WTC11 (cell line): Measurements from ENCODE around the gene NPY2R. TPM values are rescaled to one million over a fixed set of nuclear protein-coding genes. Genes with fewer than 3 reads are reported as not detected.

Experiments
- ATAC-seq: fragments of 200-7000 bp; cut with Tn5 transposase; 2 replicates; pipeline ENCODE4 v1.10.0; 2021; ENCODE audit warnings: mild to moderate bottlenecking, moderate library complexity
- Bru-seq: library from RNA; stranded (reverse); fragments of 400-500 nt; gene quantifications from one replicate; lab custom pipeline; 2021; lab: Mats Ljungman, UMichigan
- CTCF ChIA-PET: fragments of 300-600 bp; sonication (Branson Sonifier 250); formaldehyde crosslinking; loops from one replicate; lab custom pipeline; 2021; ENCODE audit warnings: antibody characterized with exemption; lab: Charles Lee
- POLR2A ChIA-PET: fragments of 350-600 bp; sonication (Branson Sonifier 250); formaldehyde crosslinking; loops from one replicate; lab custom pipeline; 2021; ENCODE audit warnings: antibody characterized with exemption; lab: Charles Lee
- DNase-seq: peaks from one replicate; pipeline ENCODE4 v3.0.0; 2021; ENCODE audit warnings: low spot score
- H3K27ac Mint-ChIP-seq: 2 replicates; pipeline ENCODE4 v1.8.0; 2021; ENCODE audit warnings: mixed read lengths
- H3K27me3 Mint-ChIP-seq: 2 replicates; pipeline ENCODE4 v1.8.0; 2021; ENCODE audit warnings: low read depth, mild to moderate bottlenecking, moderate library complexity, mixed read lengths
- H3K36me3 Mint-ChIP-seq: 2 replicates; pipeline ENCODE4 v1.8.0; 2021; ENCODE audit warnings: mixed read lengths
- H3K4me1 Mint-ChIP-seq: 2 replicates; pipeline ENCODE4 v1.8.0; 2022; ENCODE audit warnings: mixed read lengths
- H3K4me3 Mint-ChIP-seq: 2 replicates; pipeline ENCODE4 v1.8.0; 2021; ENCODE audit warnings: mild to moderate bottlenecking, moderate library complexity, mixed read lengths
- H3K9me3 Mint-ChIP-seq: 2 replicates; pipeline ENCODE4 v1.8.0; 2021; ENCODE audit warnings: mixed read lengths
- ATF2 ChIP-seq: sonication (generic); formaldehyde crosslinking; IDR thresholded peaks from 2 replicates; pipeline ENCODE4 v1.8.1; 2022; ENCODE audit warnings: low read depth, missing genetic modification reagents, borderline replicate concordance
- CBFB ChIP-seq: sonication (generic); formaldehyde crosslinking; IDR thresholded peaks from 2 replicates; pipeline ENCODE4 v1.8.1; 2022; ENCODE audit warnings: mild to moderate bottlenecking, low read depth, missing genetic modification reagents
- GTF2I ChIP-seq: fragments of 250-450 bp; sonication (Bioruptor Pico); conservative IDR thresholded peaks from 2 replicates; pipeline ENCODE4 v1.4.0; 2021; ENCODE audit warnings: mild to moderate bottlenecking
- HMGXB4 ChIP-seq: sonication (generic); formaldehyde crosslinking; IDR thresholded peaks from 2 replicates; pipeline ENCODE4 v1.8.1; 2023; ENCODE audit warnings: mild to moderate bottlenecking, moderate library complexity, missing genetic modification reagents
- KAT7 ChIP-seq: sonication (generic); formaldehyde crosslinking; IDR thresholded peaks from 2 replicates; pipeline ENCODE4 v1.8.1; 2023; ENCODE audit warnings: missing genetic modification reagents, mild to moderate bottlenecking, borderline replicate concordance
- MYBL2 ChIP-seq: sonication (generic); formaldehyde crosslinking; IDR thresholded peaks from 2 replicates; pipeline ENCODE4 v1.8.1; 2023; ENCODE audit warnings: mild to moderate bottlenecking, moderate library complexity, missing genetic modification reagents
- SMAD3 ChIP-seq: sonication (generic); formaldehyde crosslinking; IDR thresholded peaks from 2 replicates; pipeline ENCODE4 v1.8.0; 2022; ENCODE audit warnings: missing genetic modification reagents, mild to moderate bottlenecking, borderline replicate concordance
- ZNF121 ChIP-seq: sonication (generic); formaldehyde crosslinking; IDR thresholded peaks from 2 replicates; pipeline ENCODE4 v1.8.0; 2023; ENCODE audit warnings: missing genetic modification reagents
- ZNF232 ChIP-seq: sonication (generic); formaldehyde crosslinking; IDR thresholded peaks from 2 replicates; pipeline ENCODE4 v1.8.0; 2022; ENCODE audit warnings: mild to moderate bottlenecking, missing genetic modification reagents
- ZNF263 ChIP-seq: sonication (generic); formaldehyde crosslinking; IDR thresholded peaks from 2 replicates; pipeline ENCODE4 v1.8.1; 2022; ENCODE audit warnings: low read depth, mild to moderate bottlenecking, moderate library complexity, missing genetic modification reagents
- ZNF423 ChIP-seq: fragments of 250-450 bp; sonication (Bioruptor Pico); IDR thresholded peaks from 2 replicates; pipeline ENCODE4 v2.1.2; 2022; ENCODE audit warnings: mild to moderate bottlenecking, moderate library complexity
- ZNF425 ChIP-seq: fragments of 250-450 bp; sonication (Bioruptor Pico); conservative IDR thresholded peaks from 2 replicates; pipeline ENCODE4 v1.9.0; 2021; ENCODE audit warnings: mild to moderate bottlenecking
- long read RNA-seq, 3 experiments: library from RNA in 1 of 3; library from capped mRNA in 1 of 3; library from polyadenylated mRNA in 1 of 3; unstranded in 2 of 3; stranded (forward) in 1 of 3; transcript quantifications; one replicate each; pipeline ENCODE4 v2.0.0, GENCODE V29; 2021
- total RNA-seq: library from RNA; stranded (reverse); gene quantifications from 3 replicates; pipeline ENCODE4 v1.2.3, GENCODE V29; 2021
- TF ChIP-seq, protein P1 (sequence below): fragments of 200-600 bp; IDR thresholded peaks from 2 replicates; pipeline ENCODE4 v1.8.0; 2022; ENCODE audit warnings: antibody characterized with exemption
- TF ChIP-seq, protein P2 (sequence below): sonication (generic); formaldehyde crosslinking; IDR thresholded peaks from 2 replicates; pipeline ENCODE4 v1.8.0; 2023; ENCODE audit warnings: mild to moderate bottlenecking, missing genetic modification reagents
- TF ChIP-seq, protein P3 (sequence below): sonication (generic); formaldehyde crosslinking; IDR thresholded peaks from 2 replicates; pipeline ENCODE4 v1.8.0; 2022; ENCODE audit warnings: mild to moderate bottlenecking, missing genetic modification reagents

Gene NPY2R, protein sequence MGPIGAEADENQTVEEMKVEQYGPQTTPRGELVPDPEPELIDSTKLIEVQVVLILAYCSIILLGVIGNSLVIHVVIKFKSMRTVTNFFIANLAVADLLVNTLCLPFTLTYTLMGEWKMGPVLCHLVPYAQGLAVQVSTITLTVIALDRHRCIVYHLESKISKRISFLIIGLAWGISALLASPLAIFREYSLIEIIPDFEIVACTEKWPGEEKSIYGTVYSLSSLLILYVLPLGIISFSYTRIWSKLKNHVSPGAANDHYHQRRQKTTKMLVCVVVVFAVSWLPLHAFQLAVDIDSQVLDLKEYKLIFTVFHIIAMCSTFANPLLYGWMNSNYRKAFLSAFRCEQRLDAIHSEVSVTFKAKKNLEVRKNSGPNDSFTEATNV
- 0.34 to 0.48 TPM (median 0.39 TPM) in 3 replicates for total RNA-seq
- percentile 37 among the genes with signal in this experiment for Bru-seq, nascent RNA
- long read RNA-seq, experiment 1, transcript NPY2R-202 (2 exons, 3,518 nt), result major isoform, 6 of 8 reads
- long read RNA-seq, experiment 1, partial matches to known transcripts, result 0 of 8 reads
- long read RNA-seq, experiment 1, other reads (novel, unspliced or antisense), result 0 of 8 reads
- long read RNA-seq, experiment 2, partial matches to known transcripts, result 0 of 2 reads
- long read RNA-seq, experiment 2, other reads (novel, unspliced or antisense), result 0 of 2 reads
- long read RNA-seq, experiment 3, partial matches to known transcripts, result 0 of 1 reads
- long read RNA-seq, experiment 3, other reads (novel, unspliced or antisense), result 0 of 1 reads

DNA sequence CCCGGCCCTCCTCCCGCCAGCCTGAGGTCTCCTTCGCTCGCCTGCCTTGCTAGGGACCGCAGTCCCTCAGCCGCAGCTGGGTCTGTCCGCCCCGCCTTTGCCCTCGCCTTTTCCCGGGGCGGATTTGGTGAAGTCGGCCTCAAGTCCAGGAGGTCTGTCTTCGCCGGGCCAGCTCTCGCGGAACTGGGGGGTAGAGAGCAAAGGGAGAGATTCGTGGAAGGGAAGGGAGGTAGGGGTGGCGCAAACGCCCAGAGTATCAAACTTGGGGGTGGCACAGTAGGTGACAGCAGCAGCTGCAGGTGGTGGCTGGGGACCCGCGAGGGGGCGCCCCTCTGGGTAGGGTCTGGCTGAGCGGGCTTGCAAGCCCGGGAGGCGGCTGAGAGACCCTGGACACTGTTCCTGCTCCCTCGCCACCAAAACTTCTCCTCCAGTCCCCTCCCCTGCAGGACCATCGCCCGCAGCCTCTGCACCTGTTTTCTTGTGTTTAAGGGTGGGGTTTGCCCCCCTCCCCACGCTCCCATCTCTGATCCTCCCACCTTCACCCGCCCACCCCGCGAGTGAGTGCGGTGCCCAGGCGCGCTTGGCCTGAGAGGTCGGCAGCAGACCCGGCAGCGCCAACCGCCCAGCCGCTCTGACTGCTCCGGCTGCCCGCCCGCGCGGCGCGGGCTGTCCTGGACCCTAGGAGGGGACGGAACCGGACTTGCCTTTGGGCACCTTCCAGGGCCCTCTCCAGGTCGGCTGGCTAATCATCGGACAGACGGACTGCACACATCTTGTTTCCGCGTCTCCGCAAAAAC lies at the start of gene NPY2R:
Gene NPY2R (plus strand): TSS at position 379 of the 797 bp plus-strand sequence. CDS start 5,304 bp downstream, outside the sequence.
- CTCF ChIA-PET, result interaction anchor here (0.7 to 1.4 kb wide), 15 partner anchors 11 to 620 kb away, joined by 3 to 10 read pairs (median 4); partner anchors contain the start of gene MAP9
- Mint-ChIP-seq H3K36me3 (no peaks in the 10 kb centered on the region), H3K4me3 (peak within 1 kb of the TSS; percentile 87), H3K9me3 (0 out of 2 replicates have a peak, but pooled peaks cover 3% of the 10 kb centered on the region), H3K27ac (no peak within 1 kb of the TSS), H3K4me1 (peaks cover 41% of the 10 kb centered on the region), H3K27me3 (peaks cover 48% of the 10 kb centered on the region)
- POLR2A ChIA-PET, result no interaction called here
- peak; percentile 66; the same call in 1 of the 2 replicates for TF ChIP-seq MYBL2
- TF ChIP-seq ZNF423, result peak; percentile 38; the same call in 1 of the 2 replicates
- peak; percentile 16; the same call in 1 of the 2 replicates for TF ChIP-seq HMGXB4 (CRISPR knock-in tag)
- no peak for TF ChIP-seq SMAD3 (CRISPR knock-in tag)
- TF ChIP-seq ZNF232 (CRISPR knock-in tag), result no peak
- TF ChIP-seq, protein P1, sequence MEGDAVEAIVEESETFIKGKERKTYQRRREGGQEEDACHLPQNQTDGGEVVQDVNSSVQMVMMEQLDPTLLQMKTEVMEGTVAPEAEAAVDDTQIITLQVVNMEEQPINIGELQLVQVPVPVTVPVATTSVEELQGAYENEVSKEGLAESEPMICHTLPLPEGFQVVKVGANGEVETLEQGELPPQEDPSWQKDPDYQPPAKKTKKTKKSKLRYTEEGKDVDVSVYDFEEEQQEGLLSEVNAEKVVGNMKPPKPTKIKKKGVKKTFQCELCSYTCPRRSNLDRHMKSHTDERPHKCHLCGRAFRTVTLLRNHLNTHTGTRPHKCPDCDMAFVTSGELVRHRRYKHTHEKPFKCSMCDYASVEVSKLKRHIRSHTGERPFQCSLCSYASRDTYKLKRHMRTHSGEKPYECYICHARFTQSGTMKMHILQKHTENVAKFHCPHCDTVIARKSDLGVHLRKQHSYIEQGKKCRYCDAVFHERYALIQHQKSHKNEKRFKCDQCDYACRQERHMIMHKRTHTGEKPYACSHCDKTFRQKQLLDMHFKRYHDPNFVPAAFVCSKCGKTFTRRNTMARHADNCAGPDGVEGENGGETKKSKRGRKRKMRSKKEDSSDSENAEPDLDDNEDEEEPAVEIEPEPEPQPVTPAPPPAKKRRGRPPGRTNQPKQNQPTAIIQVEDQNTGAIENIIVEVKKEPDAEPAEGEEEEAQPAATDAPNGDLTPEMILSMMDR, result peak; percentile 31; the same call in 1 of the 2 replicates
- TF ChIP-seq ZNF263 (CRISPR knock-in tag), result peak; percentile 45
- TF ChIP-seq, protein P2, sequence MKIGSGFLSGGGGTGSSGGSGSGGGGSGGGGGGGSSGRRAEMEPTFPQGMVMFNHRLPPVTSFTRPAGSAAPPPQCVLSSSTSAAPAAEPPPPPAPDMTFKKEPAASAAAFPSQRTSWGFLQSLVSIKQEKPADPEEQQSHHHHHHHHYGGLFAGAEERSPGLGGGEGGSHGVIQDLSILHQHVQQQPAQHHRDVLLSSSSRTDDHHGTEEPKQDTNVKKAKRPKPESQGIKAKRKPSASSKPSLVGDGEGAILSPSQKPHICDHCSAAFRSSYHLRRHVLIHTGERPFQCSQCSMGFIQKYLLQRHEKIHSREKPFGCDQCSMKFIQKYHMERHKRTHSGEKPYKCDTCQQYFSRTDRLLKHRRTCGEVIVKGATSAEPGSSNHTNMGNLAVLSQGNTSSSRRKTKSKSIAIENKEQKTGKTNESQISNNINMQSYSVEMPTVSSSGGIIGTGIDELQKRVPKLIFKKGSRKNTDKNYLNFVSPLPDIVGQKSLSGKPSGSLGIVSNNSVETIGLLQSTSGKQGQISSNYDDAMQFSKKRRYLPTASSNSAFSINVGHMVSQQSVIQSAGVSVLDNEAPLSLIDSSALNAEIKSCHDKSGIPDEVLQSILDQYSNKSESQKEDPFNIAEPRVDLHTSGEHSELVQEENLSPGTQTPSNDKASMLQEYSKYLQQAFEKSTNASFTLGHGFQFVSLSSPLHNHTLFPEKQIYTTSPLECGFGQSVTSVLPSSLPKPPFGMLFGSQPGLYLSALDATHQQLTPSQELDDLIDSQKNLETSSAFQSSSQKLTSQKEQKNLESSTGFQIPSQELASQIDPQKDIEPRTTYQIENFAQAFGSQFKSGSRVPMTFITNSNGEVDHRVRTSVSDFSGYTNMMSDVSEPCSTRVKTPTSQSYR (CRISPR knock-in tag), result 0 out of 2 replicates have a peak, but pooled peaks have one; percentile 25
- TF ChIP-seq, protein P3, sequence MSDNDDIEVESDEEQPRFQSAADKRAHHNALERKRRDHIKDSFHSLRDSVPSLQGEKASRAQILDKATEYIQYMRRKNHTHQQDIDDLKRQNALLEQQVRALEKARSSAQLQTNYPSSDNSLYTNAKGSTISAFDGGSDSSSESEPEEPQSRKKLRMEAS (CRISPR knock-in tag), result peak; percentile 35; the same call in 1 of the 2 replicates
- TF ChIP-seq ATF2, result no peak
- no peak for TF ChIP-seq CBFB (CRISPR knock-in tag)
- peak; percentile 62; the same call in 1 of the 2 replicates for TF ChIP-seq KAT7
- no peak for TF ChIP-seq ZNF425 (CRISPR knock-in tag)
- TF ChIP-seq ZNF121 (CRISPR knock-in tag), result peak; percentile 95
- TF ChIP-seq GTF2I (CRISPR knock-in tag), result no peak
- DNase-seq (peak; percentile 76), ATAC-seq (peak; percentile 63)
